H9 (cell line): ENCODE results near the gene LLGL2. TPM values are rescaled to one million over a fixed set of nuclear protein-coding genes. Genes with fewer than 3 reads are reported as not detected.

Experiments
- DNase-seq: peaks from one replicate; pipeline ENCODE4 v3.0.0-alpha.2; 2017
- H2AFZ ChIP-seq: one replicate; pipeline ENCODE4 v1.6.1; 2013; ENCODE audit warnings: mild to moderate bottlenecking, low read length, control low read depth, moderate library complexity
- H2AK5ac ChIP-seq: 2 replicates; pipeline ENCODE4 v1.6.1; 2013; ENCODE audit warnings: low read length, control low read depth, mixed read lengths; ENCODE audit not compliant: insufficient read length
- H2BK120ac ChIP-seq: one replicate; pipeline ENCODE4 v1.6.1; 2013; ENCODE audit warnings: low read depth, mild to moderate bottlenecking, low read length, control low read depth, inconsistent platforms; ENCODE audit not compliant: poor library complexity, severe bottlenecking
- H2BK12ac ChIP-seq: 2 replicates; pipeline ENCODE4 v1.6.1; 2013; ENCODE audit warnings: low read length, control low read depth, mixed read lengths, low read depth; ENCODE audit not compliant: insufficient read length
- H2BK15ac ChIP-seq: 2 replicates; pipeline ENCODE4 v1.6.1; 2013; ENCODE audit warnings: low read depth, low read length, control low read depth
- H2BK20ac ChIP-seq: one replicate; pipeline ENCODE4 v1.6.1; 2013; ENCODE audit warnings: low read depth, mild to moderate bottlenecking, low read length, control low read depth, inconsistent platforms; ENCODE audit not compliant: poor library complexity, severe bottlenecking
- H2BK5ac ChIP-seq: 2 replicates; pipeline ENCODE4 v1.6.1; 2013; ENCODE audit warnings: low read length, control low read depth, mixed read lengths; ENCODE audit not compliant: insufficient read length
- H3K14ac ChIP-seq: 2 replicates; pipeline ENCODE4 v1.6.1; 2013; ENCODE audit warnings: low read length, control low read depth; ENCODE audit not compliant: insufficient read depth
- H3K18ac ChIP-seq: 2 replicates; pipeline ENCODE4 v1.6.1; 2013; ENCODE audit warnings: low read depth, mild to moderate bottlenecking, mixed read lengths, low read length, control low read depth; ENCODE audit not compliant: insufficient read length
- H3K23ac ChIP-seq: 2 replicates; pipeline ENCODE4 v1.6.1; 2013; ENCODE audit warnings: low read length, control low read depth, mixed read lengths, low read depth; ENCODE audit not compliant: insufficient read length
- H3K23me2 ChIP-seq: 2 replicates; pipeline ENCODE4 v1.6.1; 2013; ENCODE audit warnings: low read depth, mild to moderate bottlenecking, mixed read lengths, low read length, control low read depth; ENCODE audit not compliant: insufficient read length, poor library complexity, severe bottlenecking
- H3K27ac ChIP-seq: 2 replicates; pipeline ENCODE4 v1.5.1; 2013; ENCODE audit warnings: low read length, control low read depth, mixed read lengths, low read depth; ENCODE audit not compliant: insufficient read length
- H3K27me3 ChIP-seq: 2 replicates; pipeline ENCODE4 v1.6.1; 2013; ENCODE audit warnings: low read length, control low read depth, inconsistent platforms; ENCODE audit not compliant: insufficient read depth
- H3K4ac ChIP-seq: 2 replicates; pipeline ENCODE4 v1.6.1; 2013; ENCODE audit warnings: low read depth, mild to moderate bottlenecking, control low read depth, inconsistent platforms, low read length, moderate library complexity
- H3K4me1 ChIP-seq: 2 replicates; pipeline ENCODE4 v1.6.1; 2013; ENCODE audit warnings: low read length, control low read depth, inconsistent platforms; ENCODE audit not compliant: insufficient read depth
- H3K4me2 ChIP-seq: 2 replicates; pipeline ENCODE4 v1.6.1; 2013; ENCODE audit warnings: low read length, control low read depth, mixed read lengths; ENCODE audit not compliant: insufficient read length, insufficient read depth
- H3K56ac ChIP-seq: 2 replicates; pipeline ENCODE4 v1.6.1; 2013; ENCODE audit warnings: low read depth, mild to moderate bottlenecking, mixed read lengths, low read length, control low read depth; ENCODE audit not compliant: insufficient read length
- H3K79me1 ChIP-seq: 2 replicates; pipeline ENCODE4 v1.6.1; 2013; ENCODE audit warnings: low read depth, mild to moderate bottlenecking, moderate library complexity, low read length, control low read depth, inconsistent platforms; ENCODE audit not compliant: insufficient read depth, poor library complexity, severe bottlenecking
- H3K79me2 ChIP-seq: 2 replicates; pipeline ENCODE4 v1.6.1; 2013; ENCODE audit warnings: low read length, control low read depth, inconsistent platforms; ENCODE audit not compliant: insufficient read depth
- H3K9ac ChIP-seq: 2 replicates; pipeline ENCODE4 v1.6.1; 2013; ENCODE audit warnings: low read length, control low read depth, mixed read lengths; ENCODE audit not compliant: insufficient read length; ENCODE audit errors: extremely low read depth
- H3K9me3 ChIP-seq: one replicate; pipeline ENCODE4 v1.6.1; 2013; ENCODE audit warnings: low read depth, low read length, inconsistent platforms; ENCODE audit not compliant: control insufficient read depth
- H3T11ph ChIP-seq: one replicate; pipeline ENCODE4 v1.6.1; 2013; ENCODE audit warnings: mild to moderate bottlenecking, low read length, control low read depth, inconsistent platforms
- H4K20me1 ChIP-seq: one replicate; pipeline ENCODE4 v1.6.1; 2013; ENCODE audit not compliant: control insufficient read depth, insufficient read length, insufficient read depth
- H4K5ac ChIP-seq: 2 replicates; pipeline ENCODE4 v1.6.1; 2013; ENCODE audit warnings: low read depth, mild to moderate bottlenecking, mixed read lengths, low read length, control low read depth; ENCODE audit not compliant: insufficient read length
- H4K8ac ChIP-seq: replicated peaks from 2 replicates; pipeline ENCODE4 v1.6.1; 2013; ENCODE audit warnings: low read length, control low read depth, mixed read lengths, low read depth; ENCODE audit not compliant: insufficient read length
- H4K91ac ChIP-seq: 2 replicates; pipeline ENCODE4 v1.6.1; 2013; ENCODE audit warnings: low read depth, mild to moderate bottlenecking, moderate library complexity, mixed read lengths, low read length, control low read depth; ENCODE audit not compliant: insufficient read length
- H3K27ac Mint-ChIP-seq, 3 experiments: 2 replicates in 2 of 3; 3 replicates in 1 of 3; pipeline ENCODE4 v1.8.0; 2020 to 2021; ENCODE audit warnings: mixed read lengths in 3 of 3, mild to moderate bottlenecking in 1 of 3, moderate library complexity in 1 of 3
- H3K27me3 Mint-ChIP-seq: 2 replicates; pipeline ENCODE4 v1.8.0; 2021; ENCODE audit warnings: low read depth, mild to moderate bottlenecking, moderate library complexity, mixed read lengths
- H3K36me3 Mint-ChIP-seq, 3 experiments: 2 replicates in 2 of 3; 3 replicates in 1 of 3; pipeline ENCODE4 v1.8.0; 2020 to 2021; ENCODE audit warnings: low read depth in 3 of 3, mixed read lengths in 3 of 3; ENCODE audit not compliant: insufficient read depth in 1 of 3
- H3K4me1 Mint-ChIP-seq, 2 experiments: 2 replicates each; pipeline ENCODE4 v1.8.0; 2020; ENCODE audit warnings: mixed read lengths in 2 of 2
- H3K4me3 Mint-ChIP-seq, 2 experiments: 2 replicates in 1 of 2; 3 replicates in 1 of 2; pipeline ENCODE4 v1.8.0; 2020 to 2021; ENCODE audit warnings: mild to moderate bottlenecking in 2 of 2, mixed read lengths in 2 of 2, moderate library complexity in 1 of 2
- H3K9me3 Mint-ChIP-seq, 2 experiments: 2 replicates in 1 of 2; 3 replicates in 1 of 2; pipeline ENCODE4 v1.8.0; 2020; ENCODE audit warnings: mild to moderate bottlenecking in 2 of 2, mixed read lengths in 2 of 2, moderate library complexity in 1 of 2
- CTCF ChIP-seq: fragments of 200-600 bp; sonication (generic); conservative IDR thresholded peaks from 3 replicates; pipeline ENCODE4 v1.8.0; 2021; ENCODE audit warnings: antibody characterized with exemption, mild to moderate bottlenecking
- WGBS: extraction: QIAGEN DNeasy Blood & Tissue Kit; methylation state at CpG from one replicate; pipeline ENCODE4 v1.1.7; 2013; ENCODE audit warnings: missing lambda C conversion rate, low lambda C conversion rate, mixed read lengths; ENCODE audit not compliant: insufficient read length; ENCODE audit errors: extremely low coverage; 5-methylcytosine and 5-hydroxymethylcytosine counted together
- total RNA-seq: library from RNA; stranded (reverse); gene quantifications from 2 replicates; pipeline ENCODE4 v1.2.1, GENCODE V29; 2021

The LLGL2 gene
- total RNA-seq, 1 experiment from 2014 or later: 90.4 TPM

GRCh38 chr17:75491680-75492079 is 33.8 kb upstream of the LLGL2 start:
- Histone ChIP-seq H2AFZ (no peak overlapping the region), H3K9me3 (no peaks in the 10 kb centered on the region), H2AK5ac (no peak overlapping the region), H2BK20ac (no peak overlapping the region), H3K27ac (no peak overlapping the region), H3K79me2 (no peaks in the 10 kb centered on the region), H2BK12ac (no peak overlapping the region), H4K8ac (no peak overlapping the region), H3K4ac (no peak overlapping the region), H3K9ac (no peak overlapping the region), H3T11ph (no peak overlapping the region), H4K20me1 (no peaks in the 10 kb centered on the region), H2BK15ac (no peak overlapping the region), H3K23ac (no peak overlapping the region), H3K79me1 (no peaks in the 10 kb centered on the region), H3K18ac (no peak overlapping the region), H3K4me2 (no peak overlapping the region), H3K4me1 (no peaks in the 10 kb centered on the region), H3K23me2 (no peaks in the 10 kb centered on the region), H2BK5ac (no peak overlapping the region), H3K27me3 (no peaks in the 10 kb centered on the region), H2BK120ac (no peak overlapping the region), H3K14ac (no peak overlapping the region), H4K5ac (no peak overlapping the region), H3K56ac (no peak overlapping the region), H4K91ac (no peak overlapping the region)
- DNase-seq: no peak
- TF ChIP-seq CTCF: no peak
- Mint-ChIP-seq H3K36me3 (peaks cover 0 to 31% (median 22%) of the 10 kb centered on the region in 3 experiments; a peak in 5 of 7 replicates), H3K9me3 (no peaks in the 10 kb centered on the region), H3K4me3 (no peak overlapping the region), H3K27me3 (no peaks in the 10 kb centered on the region), H3K4me1 (peaks cover 4 to 7% of the 10 kb centered on the region in 2 experiments), H3K27ac (peak overlapping the region in 1 of 3 experiments; percentile 77; a peak in 1 of 7 replicates)
- no CpG with 5 or more reads among the region's 15 CpGs for WGBS
